Transverse colon (tissue), 4 donors: ENCODE results near the gene ASB8. TPM values are rescaled to one million over a fixed set of nuclear protein-coding genes. Genes with fewer than 3 reads are reported as not detected.
"Not testable (repeated sequence)": the region's sequence is repeated elsewhere in the genome, so short reads cannot be mapped to it uniquely, and the experiment has no call there.

Experiments used
- DNase-seq: peaks from one replicate; pipeline ENCODE4 v3.0.0-alpha.2; 2019
- H3K27ac ChIP-seq, 4 donors: fragments of 200-600 bp; sonication (generic); 2 replicates each; pipeline ENCODE4 v1.5.1; 2016 to 2018; ENCODE audit warnings: inconsistent platforms in 4 of 4
- H3K27me3 ChIP-seq: fragments of 200-600 bp; sonication (generic); 2 replicates; pipeline ENCODE4 v1.5.1; 2017; ENCODE audit warnings: inconsistent platforms
- H3K36me3 ChIP-seq, 4 donors: fragments of 200-600 bp; sonication (generic); 2 replicates each; pipeline ENCODE4 v1.5.1; 2017 to 2019; ENCODE audit warnings: inconsistent platforms in 4 of 4
- H3K4me1 ChIP-seq, 4 donors: fragments of 200-600 bp; sonication (generic); 2 replicates each; pipeline ENCODE4 v1.5.1; 2017 to 2020; ENCODE audit warnings: inconsistent platforms in 4 of 4
- H3K4me3 ChIP-seq, 4 donors: fragments of 200-600 bp; sonication (generic); 1 replicate in 1 of 4; 2 replicates in 3 of 4; pipeline versions ENCODE4 v1.5.1 to v1.6.1; 2017 to 2019; ENCODE audit warnings: inconsistent platforms in 4 of 4
- H3K9me3 ChIP-seq, 2 donors: fragments of 200-600 bp; sonication (generic); 2 replicates each; pipeline ENCODE4 v1.5.1; 2017 to 2019; ENCODE audit warnings: inconsistent platforms in 2 of 2
- EP300 ChIP-seq: sonication (generic); formaldehyde crosslinking; IDR thresholded peaks from one replicate; pipeline ENCODE4 v1.6.1; 2017; ENCODE audit warnings: antibody characterized with exemption, low read depth
- POLR2A ChIP-seq: fragments of 450-650 bp; IDR thresholded peaks from one replicate; pipeline ENCODE4 v1.6.1; 2016; ENCODE audit warnings: antibody characterized with exemption, mild to moderate bottlenecking, moderate library complexity
- POLR2AphosphoS5 ChIP-seq, 3 donors: sonication (generic); formaldehyde crosslinking; IDR thresholded peaks; one replicate each; pipeline ENCODE4 v1.6.1; 2016; ENCODE audit warnings: antibody characterized with exemption in 3 of 3
- WGBS, 2 donors: methylation state at CpG; one replicate each; pipeline ENCODE4 v1.1.5; 2018; ENCODE audit warnings: low coverage in 1 of 2; 5-methylcytosine and 5-hydroxymethylcytosine counted together
- in situ Hi-C, 4 donors: fragments of 200-750 bp; cut with MboI; loops; one replicate each; pipeline versions ENCODE4 v1.15.0 to v1.15.1; 2017; ENCODE audit warnings: low sequenced_read_pairs in 3 of 4, low pct_ligation_motif_present in 1 of 4, low pct_unique_long_range_greater_than_20kb in 1 of 4
- intact Hi-C: fragments of 100-400 bp; cut with DNase I; formaldehyde crosslinking; loops from one replicate; pipeline ENCODE4 v1.15.1; 2023; ENCODE audit warnings: low total_unique reads
- total RNA-seq, 4 donors: library from RNA; depleted of rRNA; stranded (reverse); fragments of >200 nt; gene quantifications; one replicate each; pipeline ENCODE4 v1.1.0, GENCODE V29; 2016
- TF ChIP-seq, protein P1 (sequence below), 5 experiments: fragments of 200-600 bp in 3 of 5; fragments of 450-650 bp in 2 of 5; sonication (generic) in 3 of 5; IDR thresholded peaks; 1 replicate in 2 of 5; 2 replicates in 3 of 5; pipeline ENCODE4 v1.5.1; 2016 to 2017; ENCODE audit warnings: antibody characterized with exemption in 5 of 5, inconsistent platforms in 3 of 5, mild to moderate bottlenecking in 2 of 5, moderate library complexity in 1 of 5

Gene ASB8
- total RNA-seq, 4 donors from 2014 or later: 13.3 to 39.0 (median 23.3) TPM

GRCh38 chr12:48115957-48116356 is 41.4 kb downstream of the ASB8 start:
- WGBS, 2 donors: 92 to 97% methylated on average over 1 of the region's 1 CpG
- Histone ChIP-seq H3K27ac (no peak overlapping the region), H3K4me3 (no peak overlapping the region), H3K36me3 (no peaks in the 10 kb centered on the region), H3K9me3 (no peaks in the 10 kb centered on the region), H3K27me3 (no peaks in the 10 kb centered on the region), H3K4me1 (peaks cover 6 to 17% (median 10%) of the 10 kb centered on the region in 4 donors)
- no peak for DNase-seq
- intact Hi-C loops (no loop called here), in situ Hi-C loops (no loop called here)
- no peak for TF ChIP-seq EP300
- no peak for TF ChIP-seq POLR2A
- TF ChIP-seq, protein P1, sequence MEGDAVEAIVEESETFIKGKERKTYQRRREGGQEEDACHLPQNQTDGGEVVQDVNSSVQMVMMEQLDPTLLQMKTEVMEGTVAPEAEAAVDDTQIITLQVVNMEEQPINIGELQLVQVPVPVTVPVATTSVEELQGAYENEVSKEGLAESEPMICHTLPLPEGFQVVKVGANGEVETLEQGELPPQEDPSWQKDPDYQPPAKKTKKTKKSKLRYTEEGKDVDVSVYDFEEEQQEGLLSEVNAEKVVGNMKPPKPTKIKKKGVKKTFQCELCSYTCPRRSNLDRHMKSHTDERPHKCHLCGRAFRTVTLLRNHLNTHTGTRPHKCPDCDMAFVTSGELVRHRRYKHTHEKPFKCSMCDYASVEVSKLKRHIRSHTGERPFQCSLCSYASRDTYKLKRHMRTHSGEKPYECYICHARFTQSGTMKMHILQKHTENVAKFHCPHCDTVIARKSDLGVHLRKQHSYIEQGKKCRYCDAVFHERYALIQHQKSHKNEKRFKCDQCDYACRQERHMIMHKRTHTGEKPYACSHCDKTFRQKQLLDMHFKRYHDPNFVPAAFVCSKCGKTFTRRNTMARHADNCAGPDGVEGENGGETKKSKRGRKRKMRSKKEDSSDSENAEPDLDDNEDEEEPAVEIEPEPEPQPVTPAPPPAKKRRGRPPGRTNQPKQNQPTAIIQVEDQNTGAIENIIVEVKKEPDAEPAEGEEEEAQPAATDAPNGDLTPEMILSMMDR (IDR thresholded peaks at IDR 0.05): no peak
- no peak for TF ChIP-seq POLR2AphosphoS5 (IDR thresholded peaks at IDR 0.05)

DNA sequence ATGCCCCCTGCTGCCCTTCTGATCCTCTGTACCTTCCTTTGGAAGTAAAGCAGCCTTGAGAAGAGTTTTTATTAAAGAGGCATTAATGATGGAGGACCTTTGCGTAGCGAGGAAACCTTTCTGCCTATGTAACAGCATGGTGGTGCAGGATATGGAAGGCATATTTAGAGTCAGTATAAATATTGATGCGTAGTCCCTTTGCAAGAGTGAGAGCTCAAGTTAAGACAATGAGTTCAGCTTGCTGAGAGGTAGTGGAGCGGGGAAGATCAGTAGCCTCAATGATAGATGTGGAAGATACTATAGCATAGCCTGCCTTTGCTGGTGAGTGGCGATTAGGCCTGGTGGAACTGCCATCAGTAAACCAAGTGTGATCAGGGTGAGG is 46.0 kb downstream of the ASB8 start:
- H3K4me1 ChIP-seq, H3K9me3 ChIP-seq, H3K27ac ChIP-seq, H3K4me3 ChIP-seq, in situ Hi-C loops, intact Hi-C loops, H3K27me3 ChIP-seq, DNase-seq, H3K36me3 ChIP-seq: not testable (repeated sequence)
- WGBS, 2 donors: 96 to 98% methylated on average over 4 to 5 of the region's 5 CpGs

GRCh38 chr12:48110691-48111311 is 46.5 kb downstream of the ASB8 start:
- H3K36me3 ChIP-seq: no peaks in the 10 kb centered on the region
- in situ Hi-C loops (no loop called here), intact Hi-C loops (no loop called here)
- whole genome bisulfite sequencing, 2 donors: 59 to 86% methylated on average over 1 of the region's 1 CpG
- no peak overlapping the region for H3K27ac ChIP-seq
- H3K4me3 ChIP-seq: no peak overlapping the region
- no peaks in the 10 kb centered on the region for H3K27me3 ChIP-seq
- H3K9me3 ChIP-seq: no peaks in the 10 kb centered on the region
- TF ChIP-seq POLR2AphosphoS5 (IDR thresholded peaks at IDR 0.05) (no peak), EP300 (no peak), POLR2A (no peak)
- TF ChIP-seq, protein P1 (IDR thresholded peaks at IDR 0.05): no peak
- DNase-seq: no peak
- peaks cover 7 to 11% (median 8%) of the 10 kb centered on the region in 4 donors for H3K4me1 ChIP-seq

DNA sequence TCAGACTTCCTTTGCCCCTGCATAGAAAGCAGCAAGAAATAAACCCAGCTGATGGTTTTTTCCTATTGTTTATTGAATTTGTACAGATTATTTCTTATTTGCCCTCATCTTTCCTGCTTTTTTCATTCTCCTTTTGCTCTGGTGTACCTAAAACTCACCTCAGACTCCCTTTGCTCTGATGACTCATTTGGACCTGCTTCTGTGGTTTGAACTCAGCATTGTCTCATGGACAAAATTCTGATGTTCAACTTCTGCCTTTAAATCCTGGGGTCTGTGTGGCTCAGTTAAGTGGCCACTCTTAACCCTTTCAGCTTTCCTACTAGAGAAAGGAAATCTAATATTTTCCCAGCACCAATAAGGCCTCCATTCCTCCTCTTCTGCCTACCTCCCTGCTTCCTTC is 47.9 kb downstream of the ASB8 start:
- H3K9me3 ChIP-seq: no peaks in the 10 kb centered on the region
- in situ Hi-C loops: loop anchor here in 1 of 4 donors (10.0 kb wide), 1 partner anchor 55 kb away; no protein-coding TSS in a partner anchor
- intact Hi-C loops: loop anchor here (10.0 kb wide), 1 partner anchor 45 kb away; the partner anchor contains the start of gene ASB8

More for the DNA sequence above, 47.9 kb downstream of the ASB8 start:
- no peak for DNase-seq
- no peaks in the 10 kb centered on the region for H3K27me3 ChIP-seq
- peaks cover 8 to 19% (median 16%) of the 10 kb centered on the region in 4 donors for H3K4me1 ChIP-seq
- no peak overlapping the region for H3K27ac ChIP-seq
- H3K36me3 ChIP-seq: no peaks in the 10 kb centered on the region
- TF ChIP-seq POLR2AphosphoS5 (IDR thresholded peaks at IDR 0.05) (no peak), EP300 (no peak), POLR2A (no peak)
- TF ChIP-seq, protein P1 (IDR thresholded peaks at IDR 0.05): no peak
- H3K4me3 ChIP-seq: no peak overlapping the region
